IPS-18a (cell line): ENCODE results near the gene SDCCAG8.

Experiments used
- H3K27ac ChIP-seq: one replicate; pipeline ENCODE4 v1.5.1; 2013; ENCODE audit warnings: low read length
- H3K27me3 ChIP-seq: one replicate; pipeline ENCODE4 v1.6.1; 2013; ENCODE audit warnings: mild to moderate bottlenecking, low read length; ENCODE audit not compliant: control insufficient read depth, insufficient read depth
- H3K36me3 ChIP-seq: one replicate; pipeline ENCODE4 v1.6.1; 2013; ENCODE audit warnings: low read depth, low read length; ENCODE audit not compliant: control insufficient read depth
- H3K4me1 ChIP-seq: one replicate; pipeline ENCODE4 v1.6.1; 2013; ENCODE audit warnings: low read depth, low read length; ENCODE audit not compliant: control insufficient read depth
- H3K4me3 ChIP-seq: one replicate; pipeline ENCODE4 v1.5.1; 2013; ENCODE audit warnings: low read length
- H3K9ac ChIP-seq: one replicate; pipeline ENCODE4 v1.6.1; 2013; ENCODE audit warnings: mild to moderate bottlenecking, low read length, moderate library complexity
- H3K9me3 ChIP-seq: one replicate; pipeline ENCODE4 v1.6.1; 2013; ENCODE audit warnings: low read depth, low read length; ENCODE audit not compliant: control insufficient read depth

The SDCCAG8 gene

DNA sequence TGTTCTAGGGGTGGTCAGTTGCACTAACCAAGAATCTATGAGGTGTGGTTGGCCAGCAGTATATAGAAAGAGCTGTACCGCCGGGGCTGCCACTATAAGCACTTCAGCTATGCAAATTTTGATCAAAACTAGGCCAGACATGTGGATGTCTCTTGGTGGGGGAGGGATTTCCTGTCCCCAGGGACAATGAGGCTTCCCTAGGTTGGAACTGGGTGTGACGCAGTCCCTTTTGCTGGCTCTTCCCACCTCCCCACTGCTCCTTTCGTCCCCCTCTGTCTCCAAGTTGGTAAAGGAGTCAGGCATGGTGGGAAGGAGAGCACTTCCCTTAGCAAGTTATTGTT is 13.6 kb downstream of the SDCCAG8 start:
- Histone ChIP-seq H3K4me3 (no peak overlapping the region), H3K27me3 (no peaks in the 10 kb centered on the region), H3K4me1 (peaks cover 14% of the 10 kb centered on the region), H3K9me3 (no peaks in the 10 kb centered on the region), H3K36me3 (no peaks in the 10 kb centered on the region), H3K27ac (no peak overlapping the region), H3K9ac (no peak overlapping the region)

- Histone ChIP-seq H3K27ac (no peak overlapping the region), H3K4me1 (peaks cover 14% of the 10 kb centered on the region), H3K9ac (no peak overlapping the region)
These were observed 14.4 kb downstream of the SDCCAG8 start for GRCh38 chr1:243270097-243270864.

GRCh38 chr1:243271996-243272395 is 16.2 kb downstream of the SDCCAG8 start:
- no peak overlapping the region for H3K27ac ChIP-seq
- H3K9ac ChIP-seq = no peak overlapping the region
- no peaks in the 10 kb centered on the region for H3K27me3 ChIP-seq
- H3K4me1 ChIP-seq = peaks cover 14% of the 10 kb centered on the region
- H3K36me3 ChIP-seq = no peaks in the 10 kb centered on the region
- H3K9me3 ChIP-seq = no peaks in the 10 kb centered on the region
- H3K4me3 ChIP-seq = no peak overlapping the region

More at GRCh38 chr1:243270097-243270864, 14.4 kb downstream of the SDCCAG8 start:
- no peaks in the 10 kb centered on the region for H3K27me3 ChIP-seq
- H3K4me3 ChIP-seq = no peak overlapping the region
- no peaks in the 10 kb centered on the region for H3K9me3 ChIP-seq
- no peaks in the 10 kb centered on the region for H3K36me3 ChIP-seq

- no peak overlapping the region for H3K4me3 ChIP-seq
- H3K9ac ChIP-seq = no peak overlapping the region
- no peak overlapping the region for H3K27ac ChIP-seq
- H3K9me3 ChIP-seq = no peaks in the 10 kb centered on the region
- no peaks in the 10 kb centered on the region for H3K27me3 ChIP-seq
- no peaks in the 10 kb centered on the region for H3K36me3 ChIP-seq
- H3K4me1 ChIP-seq = peaks cover 14% of the 10 kb centered on the region
These were observed 16.6 kb downstream of the SDCCAG8 start for GRCh38 chr1:243272401-243272800.

- Histone ChIP-seq H3K27me3 (no peaks in the 10 kb centered on the region), H3K27ac (no peak overlapping the region), H3K36me3 (no peaks in the 10 kb centered on the region), H3K4me1 (peaks cover 12% of the 10 kb centered on the region), H3K4me3 (no peak overlapping the region), H3K9ac (no peak overlapping the region), H3K9me3 (no peaks in the 10 kb centered on the region)
These were observed 17.7 kb downstream of the SDCCAG8 start for GRCh38 chr1:243273506-243273905.

DNA sequence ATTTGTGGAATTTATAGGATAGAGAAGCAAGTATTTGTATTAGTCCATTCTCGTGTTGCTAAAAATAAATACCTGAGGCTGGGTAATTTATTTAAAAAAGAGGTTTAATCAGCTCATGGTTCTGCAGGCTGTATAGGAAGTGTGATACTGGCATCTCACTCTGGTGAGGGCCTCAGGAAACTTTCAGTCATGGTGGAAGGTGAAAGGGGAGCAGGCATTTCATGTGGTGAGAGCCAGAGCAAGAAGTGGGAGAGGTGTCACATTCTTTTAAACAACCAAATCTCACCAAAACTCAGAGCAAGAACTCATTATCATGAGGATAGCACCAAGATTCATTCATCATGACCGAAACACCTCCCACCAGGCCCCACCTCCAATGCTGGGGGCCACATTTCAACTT is 18.1 kb downstream of the SDCCAG8 start:
- Histone ChIP-seq H3K9ac (no peak overlapping the region), H3K4me1 (peaks cover 8% of the 10 kb centered on the region), H3K27ac (no peak overlapping the region), H3K9me3 (no peaks in the 10 kb centered on the region), H3K27me3 (no peaks in the 10 kb centered on the region), H3K4me3 (no peak overlapping the region), H3K36me3 (no peaks in the 10 kb centered on the region)

DNA sequence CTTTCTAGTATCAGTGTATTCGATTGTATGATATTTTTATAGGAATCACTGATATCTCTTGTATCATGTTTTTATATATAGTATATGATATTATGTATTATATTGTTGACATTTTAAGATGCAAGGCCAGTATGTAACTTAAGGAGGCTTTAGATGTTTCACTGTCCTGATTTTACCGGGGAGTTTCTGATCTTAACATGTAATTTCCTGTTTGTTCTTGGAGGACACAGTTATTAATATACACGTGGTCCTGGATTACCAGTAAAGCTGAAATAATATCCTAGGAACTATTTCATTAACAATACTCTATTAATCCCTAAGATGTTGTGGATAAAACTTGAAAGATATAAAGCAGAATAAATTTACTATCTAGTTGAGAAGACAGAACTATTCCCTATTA is 19.5 kb downstream of the SDCCAG8 start:
- Histone ChIP-seq H3K9ac (no peak overlapping the region), H3K27me3 (no peaks in the 10 kb centered on the region), H3K36me3 (no peaks in the 10 kb centered on the region), H3K27ac (no peak overlapping the region), H3K4me1 (no peaks in the 10 kb centered on the region), H3K4me3 (no peak overlapping the region), H3K9me3 (no peaks in the 10 kb centered on the region)

- Histone ChIP-seq H3K36me3 (no peaks in the 10 kb centered on the region), H3K9me3 (no peaks in the 10 kb centered on the region), H3K4me3 (no peak overlapping the region), H3K4me1 (peaks cover 5% of the 10 kb centered on the region), H3K9ac (no peak overlapping the region), H3K27me3 (no peaks in the 10 kb centered on the region), H3K27ac (no peak overlapping the region)
These were observed 24.8 kb downstream of the SDCCAG8 start for GRCh38 chr1:243280571-243281129.

DNA sequence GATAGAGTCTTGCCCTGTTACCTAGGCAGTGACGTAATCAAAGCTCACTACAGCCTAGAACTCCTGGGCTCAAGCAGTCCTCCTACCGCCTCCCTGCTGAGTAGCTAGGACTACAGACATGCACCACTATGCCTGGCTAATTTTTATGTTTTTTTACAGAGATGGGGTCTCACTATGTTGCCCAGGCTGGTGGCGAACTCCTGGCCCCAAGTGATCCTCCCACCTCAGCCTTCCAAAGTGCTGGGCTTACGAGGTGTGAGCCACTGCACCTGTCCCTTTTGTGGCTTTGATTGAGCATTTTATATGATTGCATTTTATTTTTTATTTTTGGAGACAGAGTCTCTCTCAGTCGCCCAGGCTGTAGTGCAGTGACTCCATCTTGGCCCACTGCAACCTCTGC is 25.8 kb downstream of the SDCCAG8 start:
- H3K27me3 ChIP-seq = no peaks in the 10 kb centered on the region
- no peak overlapping the region for H3K9ac ChIP-seq
- H3K4me3 ChIP-seq = no peak overlapping the region
- H3K4me1 ChIP-seq = peaks cover 5% of the 10 kb centered on the region
- H3K36me3 ChIP-seq = no peaks in the 10 kb centered on the region
- H3K9me3 ChIP-seq = no peaks in the 10 kb centered on the region
- H3K27ac ChIP-seq = no peak overlapping the region

- Histone ChIP-seq H3K36me3 (no peaks in the 10 kb centered on the region), H3K27ac (no peak overlapping the region)
These were observed 30.7 kb downstream of the SDCCAG8 start for GRCh38 chr1:243286409-243287122.

GRCh38 chr1:243287123-243287460 is 31.3 kb downstream of the SDCCAG8 start:
- H3K27ac ChIP-seq = no peak overlapping the region
- H3K9me3 ChIP-seq = no peaks in the 10 kb centered on the region
- no peak overlapping the region for H3K4me3 ChIP-seq
- peaks cover 5% of the 10 kb centered on the region for H3K4me1 ChIP-seq
- no peak overlapping the region for H3K9ac ChIP-seq
- H3K36me3 ChIP-seq = no peaks in the 10 kb centered on the region
- H3K27me3 ChIP-seq = no peaks in the 10 kb centered on the region

More at GRCh38 chr1:243286409-243287122, 30.7 kb downstream of the SDCCAG8 start:
- Histone ChIP-seq H3K9ac (no peak overlapping the region), H3K27me3 (no peaks in the 10 kb centered on the region), H3K4me1 (peaks cover 5% of the 10 kb centered on the region), H3K9me3 (no peaks in the 10 kb centered on the region), H3K4me3 (no peak overlapping the region)

DNA sequence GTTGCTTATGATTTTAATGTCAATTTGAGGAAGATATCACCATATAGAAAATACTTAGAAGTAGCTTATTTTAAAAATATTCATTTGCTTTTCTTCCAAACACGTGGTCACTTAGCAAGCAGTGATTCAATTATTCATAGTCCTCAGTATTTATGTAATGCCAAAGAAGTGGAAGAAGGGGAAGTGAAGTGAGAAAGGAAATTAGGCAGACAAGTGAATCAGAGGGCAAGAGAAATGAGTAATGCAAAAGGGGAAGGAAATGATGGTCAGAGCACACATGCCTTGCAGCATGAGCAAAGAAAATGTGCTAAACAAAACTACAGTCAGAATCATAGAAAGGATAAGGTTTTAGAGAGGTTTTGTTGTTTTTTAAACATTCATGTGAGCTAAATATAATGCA is 31.8 kb downstream of the SDCCAG8 start:
- H3K4me3 ChIP-seq = no peak overlapping the region
- H3K27me3 ChIP-seq = no peaks in the 10 kb centered on the region
- H3K4me1 ChIP-seq = peaks cover 8% of the 10 kb centered on the region
- H3K9me3 ChIP-seq = no peaks in the 10 kb centered on the region
- H3K36me3 ChIP-seq = no peaks in the 10 kb centered on the region
- no peak overlapping the region for H3K9ac ChIP-seq
- no peak overlapping the region for H3K27ac ChIP-seq
